GM12801 (cell line): ENCODE results near the gene ZNF497.

ENCODE experiments used
- TF ChIP-seq, protein P1 (sequence below): IDR thresholded peaks from one replicate; pipeline ENCODE4 v1.5.1; 2011; ENCODE audit warnings: control low read depth; ENCODE audit not compliant: insufficient read length; ENCODE audit errors: extremely low read depth

The ZNF497 gene

DNA sequence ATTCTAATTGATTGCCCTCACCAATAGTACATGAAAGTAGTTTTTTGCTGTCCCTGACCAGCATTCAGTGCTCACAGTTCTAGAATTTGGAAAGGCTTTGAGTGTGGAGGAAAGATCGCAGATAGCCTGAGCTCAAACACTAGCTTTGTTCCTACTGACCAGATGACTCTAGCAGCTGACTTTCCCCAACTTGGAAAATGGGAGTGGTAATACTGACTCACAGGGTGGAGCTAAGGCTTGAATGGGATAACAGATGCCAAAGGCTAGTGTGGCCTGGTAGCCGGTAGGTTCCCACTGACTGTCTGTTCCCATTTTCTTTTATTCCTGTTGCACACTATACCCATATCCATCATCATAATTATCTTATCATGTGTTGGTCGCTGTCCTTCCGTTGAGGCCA lies 32.1 kb downstream of the ZNF497 start:
- TF ChIP-seq, protein P1, sequence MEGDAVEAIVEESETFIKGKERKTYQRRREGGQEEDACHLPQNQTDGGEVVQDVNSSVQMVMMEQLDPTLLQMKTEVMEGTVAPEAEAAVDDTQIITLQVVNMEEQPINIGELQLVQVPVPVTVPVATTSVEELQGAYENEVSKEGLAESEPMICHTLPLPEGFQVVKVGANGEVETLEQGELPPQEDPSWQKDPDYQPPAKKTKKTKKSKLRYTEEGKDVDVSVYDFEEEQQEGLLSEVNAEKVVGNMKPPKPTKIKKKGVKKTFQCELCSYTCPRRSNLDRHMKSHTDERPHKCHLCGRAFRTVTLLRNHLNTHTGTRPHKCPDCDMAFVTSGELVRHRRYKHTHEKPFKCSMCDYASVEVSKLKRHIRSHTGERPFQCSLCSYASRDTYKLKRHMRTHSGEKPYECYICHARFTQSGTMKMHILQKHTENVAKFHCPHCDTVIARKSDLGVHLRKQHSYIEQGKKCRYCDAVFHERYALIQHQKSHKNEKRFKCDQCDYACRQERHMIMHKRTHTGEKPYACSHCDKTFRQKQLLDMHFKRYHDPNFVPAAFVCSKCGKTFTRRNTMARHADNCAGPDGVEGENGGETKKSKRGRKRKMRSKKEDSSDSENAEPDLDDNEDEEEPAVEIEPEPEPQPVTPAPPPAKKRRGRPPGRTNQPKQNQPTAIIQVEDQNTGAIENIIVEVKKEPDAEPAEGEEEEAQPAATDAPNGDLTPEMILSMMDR = no peak

DNA sequence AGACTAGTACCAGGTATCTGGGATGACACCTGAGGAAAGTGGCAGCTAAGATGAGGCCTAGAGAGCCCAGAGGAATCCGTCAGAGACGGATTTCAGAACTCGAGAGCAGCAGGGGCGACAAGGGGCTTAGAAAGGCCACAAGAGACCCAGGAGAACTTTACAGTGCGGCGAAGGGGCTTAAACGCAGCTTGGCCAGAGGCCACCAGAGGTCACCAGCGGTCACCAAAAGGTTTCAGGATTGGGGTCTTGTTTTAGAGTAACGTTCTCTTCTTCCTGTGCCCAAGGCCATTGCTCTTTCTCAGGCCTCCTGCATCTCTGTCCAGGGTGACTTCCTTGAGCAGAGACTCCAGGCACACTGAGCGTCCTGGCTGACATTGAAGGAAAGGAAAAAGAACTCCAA lies 33.6 kb downstream of the ZNF497 start:
- TF ChIP-seq, protein P1 = no peak

DNA sequence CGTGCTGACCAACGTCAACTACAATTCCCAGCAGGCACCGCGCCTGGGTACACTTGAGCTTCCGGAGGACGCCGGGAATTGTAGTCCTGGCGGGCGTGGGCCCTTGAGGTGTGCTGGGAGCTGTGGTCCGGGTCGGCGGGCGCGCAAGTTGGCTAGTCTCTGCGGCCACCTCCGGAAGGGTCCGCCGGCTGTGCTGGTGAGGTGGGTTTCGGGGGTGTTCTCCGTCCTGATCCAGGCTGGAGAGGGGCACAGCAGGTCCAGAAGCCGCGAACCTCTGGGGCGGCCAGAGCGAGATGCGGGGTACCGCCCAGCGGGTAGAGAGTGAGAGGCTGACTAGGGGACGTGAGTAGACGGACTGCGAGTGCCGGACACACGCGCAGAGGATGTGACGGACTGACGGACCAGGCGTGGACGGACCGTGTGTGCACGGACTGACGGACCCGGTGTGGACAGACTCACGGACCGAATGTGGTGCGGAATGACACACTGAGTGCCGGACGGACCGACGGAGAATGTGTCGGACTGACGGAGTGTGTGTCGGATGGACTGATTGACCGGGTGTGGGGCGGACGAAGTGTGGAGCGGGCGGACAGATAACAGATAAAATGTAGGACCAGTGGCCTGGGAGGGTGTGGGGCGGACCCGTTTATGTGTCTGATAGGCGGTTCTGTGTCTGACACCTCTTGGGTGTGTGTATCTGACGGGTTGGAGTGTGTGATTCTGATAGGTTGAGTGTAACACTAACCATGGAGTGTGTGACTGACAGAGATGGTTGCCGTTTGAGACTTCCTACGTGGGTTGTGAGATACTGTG lies 35.4 kb downstream of the ZNF497 start, which contains the start of gene ZSCAN22:
Gene ZSCAN22, plus strand, starts transcription at position 81 of the 813 bp plus-strand sequence. CDS start 7,809 bp downstream, outside the sequence.
- TF ChIP-seq, protein P1 = no peak

DNA sequence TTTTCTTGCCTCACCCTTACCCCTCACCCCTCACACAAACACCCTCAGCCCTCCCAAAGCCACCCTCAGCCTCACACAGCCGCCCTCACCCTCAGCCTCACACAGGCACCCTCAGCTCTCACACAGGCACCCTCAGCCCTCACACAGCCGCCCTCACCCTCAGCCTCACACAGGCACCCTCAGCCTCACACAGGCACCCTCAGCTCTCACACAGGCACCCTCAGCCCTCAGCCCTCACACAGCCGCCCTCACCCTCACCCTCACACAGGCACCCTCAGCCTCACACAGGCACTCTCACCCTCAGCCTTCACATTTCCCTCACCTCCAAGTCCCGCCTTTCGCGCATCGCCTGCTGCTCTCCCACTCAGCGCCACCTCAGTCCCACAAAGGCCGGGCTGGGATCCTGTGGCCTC lies 36.0 kb downstream of the ZNF497 start:
- TF ChIP-seq, protein P1 = no peak

DNA sequence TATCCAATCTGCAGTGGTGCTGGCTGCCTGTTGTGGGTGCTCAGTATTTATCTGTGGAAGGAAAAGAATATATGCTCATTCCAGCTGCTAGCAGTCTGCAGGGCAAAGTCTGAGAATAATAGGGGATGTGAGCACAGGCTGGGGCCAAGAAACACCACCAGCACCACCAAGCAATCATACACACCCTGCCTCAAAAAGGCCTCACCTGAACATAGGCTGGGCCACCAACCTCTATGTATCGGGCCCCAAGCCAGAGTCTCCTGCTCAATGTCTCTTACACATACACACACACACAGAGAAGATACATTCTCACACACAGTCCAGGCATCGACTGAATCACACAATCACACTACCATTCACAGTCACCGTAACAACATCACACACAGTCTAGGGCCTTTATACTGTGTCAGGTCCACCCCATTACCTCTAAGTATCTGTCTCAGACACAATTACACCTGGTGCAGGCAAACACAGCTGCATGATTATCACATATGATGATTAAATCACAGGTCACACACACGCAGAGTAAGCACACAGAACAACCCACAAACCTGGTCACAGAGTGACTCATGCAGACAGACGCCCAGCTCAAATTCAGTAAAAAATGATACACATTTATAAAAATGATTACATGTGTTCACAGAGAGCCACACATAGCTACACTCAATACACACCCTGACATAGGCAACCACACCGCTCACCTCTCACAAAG lies 37.1 kb downstream of the ZNF497 start:
- TF ChIP-seq, protein P1 = no peak

DNA sequence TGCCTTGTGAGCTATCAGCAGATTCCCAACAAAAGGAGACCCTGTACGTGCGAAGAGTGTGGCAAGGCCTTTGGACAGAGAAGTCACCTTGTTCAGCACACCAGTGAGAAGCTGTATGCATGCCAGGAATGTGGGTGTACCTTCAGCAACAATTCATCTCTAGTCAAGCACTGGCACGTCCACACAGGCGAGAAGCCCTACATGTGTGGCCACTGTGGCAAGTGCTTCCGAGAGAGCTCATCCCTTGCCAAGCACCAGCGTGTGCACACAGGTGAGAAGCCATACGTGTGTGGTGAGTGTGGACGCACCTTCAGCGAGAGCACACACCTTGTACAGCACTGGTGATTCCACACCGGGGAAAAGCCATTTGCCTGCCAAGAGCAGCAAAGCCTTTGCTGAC lies 43.3 kb downstream of the ZNF497 start:
- TF ChIP-seq, protein P1 = no peak

DNA sequence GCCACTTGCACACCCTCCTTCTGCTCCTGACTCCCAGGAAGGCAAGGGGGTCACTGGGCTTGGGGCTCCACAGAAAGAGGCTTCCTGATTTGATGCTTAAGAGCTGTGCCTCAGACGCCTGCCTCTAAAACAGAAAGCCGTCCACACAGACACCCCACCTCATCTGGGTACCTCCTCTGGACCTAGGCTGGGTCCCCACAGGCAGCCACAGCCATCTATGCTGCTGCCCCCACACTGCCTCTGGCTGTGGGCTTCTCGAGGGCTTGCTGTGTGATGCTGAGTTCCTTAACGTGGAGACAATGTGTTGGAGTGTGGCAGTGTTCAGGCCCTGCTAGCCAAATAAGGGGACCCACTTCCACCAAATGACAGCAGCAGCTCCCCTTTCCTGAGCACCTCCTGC lies 44.3 kb downstream of the ZNF497 start:
- TF ChIP-seq, protein P1 = no peak
